A549 (cell line): ENCODE data around the gene CD82.

ENCODE experiments used
- CBX2 ChIP-seq: fragments of 200-600 bp; sonication (generic); IDR thresholded peaks from 2 replicates; pipeline ENCODE4 v1.6.1; 2016; ENCODE audit warnings: low read depth, mild to moderate bottlenecking, borderline replicate concordance
- CTCF ChIP-seq: fragments of >200 bp; sonication (Bioruptor Twin); formaldehyde crosslinking; IDR thresholded peaks from 3 replicates; pipeline ENCODE4 v1.5.1; 2016
- HDAC2 ChIP-seq: fragments of 200-600 bp; sonication (generic); IDR thresholded peaks from 2 replicates; pipeline ENCODE4 v1.6.1; 2016
- HMGXB4 ChIP-seq: fragments of 250-450 bp; sonication (Bioruptor Pico); IDR thresholded peaks from 2 replicates; pipeline ENCODE4 v1.5.0; 2021; ENCODE audit warnings: mild to moderate bottlenecking, moderate library complexity, borderline replicate concordance
- KDM5A ChIP-seq: fragments of 200-600 bp; sonication (generic); IDR thresholded peaks from 2 replicates; pipeline ENCODE4 v1.6.1; 2016; ENCODE audit warnings: antibody characterized with exemption, mild to moderate bottlenecking
- POLR2A ChIP-seq: IDR thresholded peaks from 2 replicates; pipeline ENCODE4 v1.6.1; 2012; ENCODE audit warnings: mild to moderate bottlenecking, low read length
- RAD21 ChIP-seq, 2 experiments: fragments of >200 bp in 1 of 2; sonication (Bioruptor Twin) in 1 of 2; formaldehyde crosslinking in 1 of 2; IDR thresholded peaks in 1 of 2; conservative IDR thresholded peaks in 1 of 2; 2 replicates in 1 of 2; 3 replicates in 1 of 2; pipeline ENCODE4 v1.6.1; 2012 to 2018; ENCODE audit warnings: inconsistent platforms in 1 of 2
- TFCP2L1 ChIP-seq: fragments of 250-450 bp; sonication (Bioruptor Pico); IDR thresholded peaks from 2 replicates; pipeline ENCODE4 v1.5.0; 2021; ENCODE audit warnings: mild to moderate bottlenecking

- no peak for TF ChIP-seq CTCF
- TF ChIP-seq POLR2A: no peak
- no peak for TF ChIP-seq RAD21 (conservative IDR thresholded peaks at IDR 0.05 in 1 of 2, IDR thresholded peaks at IDR 0.05 in 1 of 2)
- TF ChIP-seq HDAC2: no peak
- no peak for TF ChIP-seq TFCP2L1
- no peak for TF ChIP-seq CBX2
- TF ChIP-seq KDM5A: no peak
- no peak for TF ChIP-seq HMGXB4
Measured at GRCh38 chr11:44531636-44532035, 33.8 kb upstream of the CD82 start.
